GM19351 (cell line): ENCODE results near the gene SMIM44.
"Not testable (repeated sequence)": the region's sequence is repeated elsewhere in the genome, so short reads cannot be mapped to it uniquely, and the experiment has no call there.

Experiments used
- ATAC-seq: cut with Tn5 transposase; IDR thresholded peaks from one replicate; pipeline ENCODE4 v1.9.1; 2021; ENCODE audit warnings: mild to moderate bottlenecking, moderate library complexity; ENCODE audit not compliant: unreplicated experiment

SMIM44 gene

DNA sequence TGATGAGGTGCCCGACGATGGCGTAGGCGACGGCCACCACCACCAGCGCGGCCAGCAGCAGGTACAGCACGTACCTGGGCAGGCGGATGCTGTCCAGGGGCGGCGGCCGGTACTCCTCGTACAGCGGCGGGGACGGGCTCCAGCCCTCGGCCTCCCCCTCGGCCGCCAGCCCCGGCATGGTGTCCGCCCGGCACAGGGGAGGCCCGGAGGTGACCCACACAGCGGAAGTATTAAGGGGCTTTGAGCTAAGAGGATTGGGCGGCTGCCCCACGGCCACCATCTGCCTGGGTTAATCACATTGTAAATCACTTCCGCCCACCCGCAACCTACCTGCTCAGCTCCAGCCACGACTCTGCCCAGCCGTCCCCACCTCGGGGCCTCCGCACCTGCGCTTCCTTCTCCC lies at the start of gene SMIM44:
Gene SMIM44 (minus strand): TSS at position 216 of the 403 bp plus-strand sequence. CDS start 38 bp downstream, at position 178.
- no peak for ATAC-seq

DNA sequence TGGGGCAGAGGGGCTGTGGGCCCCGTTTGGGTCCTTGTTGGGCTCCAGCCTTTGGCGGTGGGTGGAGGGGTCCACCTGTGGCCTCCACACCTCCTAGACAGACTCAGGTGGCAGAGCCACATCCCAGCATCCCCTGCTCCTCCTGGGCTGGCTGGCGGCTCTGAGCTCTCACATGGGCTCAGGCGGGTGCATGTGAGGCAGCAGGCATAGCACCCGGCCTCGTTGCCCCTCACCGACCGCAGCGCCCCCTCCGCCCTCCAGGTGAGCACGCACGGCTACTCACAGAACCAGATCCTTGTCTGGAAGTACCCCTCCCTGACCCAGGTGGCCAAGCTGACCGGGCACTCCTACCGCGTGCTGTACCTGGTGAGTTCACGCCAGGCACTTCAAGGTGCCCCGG lies 49.8 kb upstream of the SMIM44 start:
- no peak for ATAC-seq

DNA sequence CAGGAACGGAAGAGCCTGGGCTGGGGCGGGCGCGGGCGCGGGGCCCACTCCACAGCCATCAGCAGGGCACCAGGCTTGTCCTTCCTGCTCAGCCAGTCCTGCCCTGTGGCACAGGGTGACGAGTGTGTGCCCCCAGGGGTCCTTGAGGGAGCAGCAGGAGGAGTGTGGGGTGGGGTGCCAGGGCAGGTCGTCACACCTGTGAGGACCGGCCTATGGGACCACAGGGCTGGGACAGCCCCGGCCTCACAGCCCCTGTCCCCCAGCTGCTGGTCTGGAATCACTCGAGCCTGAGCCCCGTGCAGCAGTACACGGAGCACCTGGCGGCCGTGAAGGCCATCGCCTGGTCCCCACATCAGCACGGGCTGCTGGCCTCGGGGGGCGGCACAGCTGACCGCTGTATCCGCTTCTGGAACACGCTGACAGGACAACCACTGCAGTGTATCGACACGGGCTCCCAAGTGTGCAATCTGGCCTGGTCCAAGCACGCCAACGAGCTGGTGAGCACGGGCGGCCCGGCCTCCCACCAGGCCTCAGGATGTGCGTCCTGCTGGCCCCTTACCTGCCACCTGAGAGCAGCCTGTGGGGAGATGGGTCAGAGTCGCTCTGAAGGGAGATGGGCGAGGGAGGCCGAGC lies 49.0 kb upstream of the SMIM44 start:
- no peak for ATAC-seq

DNA sequence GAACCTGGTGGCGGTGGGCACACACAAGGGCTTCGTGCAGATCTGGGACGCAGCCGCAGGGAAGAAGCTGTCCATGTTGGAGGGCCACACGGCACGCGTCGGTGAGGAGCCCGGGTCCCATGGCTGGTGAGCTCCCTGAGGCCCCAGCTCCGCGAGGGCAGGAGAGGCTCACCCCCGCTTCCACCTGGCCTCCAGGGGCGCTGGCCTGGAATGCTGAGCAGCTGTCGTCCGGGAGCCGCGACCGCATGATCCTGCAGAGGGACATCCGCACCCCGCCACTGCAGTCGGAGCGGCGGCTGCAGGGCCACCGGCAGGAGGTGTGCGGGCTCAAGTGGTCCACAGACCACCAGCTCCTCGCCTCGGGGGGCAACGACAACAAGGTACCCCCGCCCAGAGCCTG lies 48.5 kb upstream of the SMIM44 start:
- no peak for ATAC-seq

DNA sequence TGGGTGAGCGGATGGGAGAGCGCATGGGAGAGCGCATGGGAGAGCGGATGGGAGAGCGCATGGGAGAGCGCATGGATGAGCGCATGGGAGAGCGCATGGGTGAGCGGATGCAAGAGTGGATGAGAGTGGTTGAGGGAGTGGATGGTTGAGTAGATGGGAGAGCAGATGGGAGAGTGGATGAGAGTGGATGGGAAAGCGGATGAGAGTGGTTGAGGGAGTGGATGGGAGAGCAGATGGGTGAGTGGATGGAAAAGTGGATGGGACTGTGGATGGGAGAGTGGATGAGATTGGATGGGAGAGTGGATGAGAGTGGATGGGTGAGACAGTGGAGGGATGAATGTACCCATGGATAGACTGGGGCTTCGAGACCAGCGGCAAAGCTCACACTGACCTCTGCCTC lies 47.1 kb upstream of the SMIM44 start:
- ATAC-seq, result no peak

DNA sequence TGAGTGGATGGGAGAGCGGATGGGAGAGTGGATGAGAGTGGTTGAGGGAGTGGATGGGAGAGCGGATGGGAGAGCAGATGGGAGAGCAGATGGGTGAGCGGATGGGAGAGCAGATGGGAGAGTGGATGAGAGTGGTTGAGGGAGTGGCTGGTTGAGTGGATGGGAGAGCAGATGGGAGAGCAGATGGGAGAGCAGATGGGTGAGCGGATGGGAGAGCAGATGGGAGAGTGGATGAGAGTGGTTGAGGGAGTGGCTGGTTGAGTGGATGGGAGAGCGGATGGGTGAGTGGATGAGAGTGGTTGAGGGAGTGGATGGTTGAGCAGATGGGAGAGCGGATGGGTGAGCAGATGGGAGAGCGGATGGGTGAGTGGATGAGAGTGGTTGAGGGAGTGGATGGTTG lies 46.1 kb upstream of the SMIM44 start:
- ATAC-seq, result not testable (repeated sequence)

DNA sequence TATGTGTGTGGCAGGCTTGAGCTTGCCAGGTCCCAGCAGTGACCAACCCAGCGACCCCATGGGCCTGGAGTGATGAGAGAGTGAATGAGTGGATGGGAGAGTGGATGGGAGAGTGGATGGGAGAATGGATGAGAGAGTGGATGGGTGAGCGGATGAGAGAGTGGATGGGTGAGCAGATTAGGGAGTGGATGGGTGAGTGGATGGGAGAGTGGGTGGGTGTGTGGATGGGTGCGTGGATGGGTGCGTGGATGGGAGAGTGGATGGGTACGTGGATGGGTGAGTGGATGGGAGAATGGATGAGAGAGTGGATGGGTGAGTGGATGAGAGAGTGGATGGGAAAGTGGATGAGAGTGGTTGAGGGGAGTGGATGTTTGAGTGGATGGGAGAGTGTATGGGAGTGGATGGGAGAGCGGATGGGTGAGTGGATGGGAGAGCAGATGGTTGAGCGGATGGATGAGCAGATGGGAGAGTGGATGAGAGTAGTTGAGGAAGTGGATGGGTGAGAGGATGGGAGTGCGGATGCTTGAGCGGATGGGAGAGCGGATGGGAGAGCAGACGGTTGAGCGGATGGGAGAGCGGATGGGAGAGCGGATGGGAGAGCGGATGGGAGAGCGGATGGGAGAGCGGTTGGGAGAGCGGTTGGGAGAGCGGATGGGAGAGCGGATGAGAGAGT lies 45.4 kb upstream of the SMIM44 start:
- no peak for ATAC-seq

DNA sequence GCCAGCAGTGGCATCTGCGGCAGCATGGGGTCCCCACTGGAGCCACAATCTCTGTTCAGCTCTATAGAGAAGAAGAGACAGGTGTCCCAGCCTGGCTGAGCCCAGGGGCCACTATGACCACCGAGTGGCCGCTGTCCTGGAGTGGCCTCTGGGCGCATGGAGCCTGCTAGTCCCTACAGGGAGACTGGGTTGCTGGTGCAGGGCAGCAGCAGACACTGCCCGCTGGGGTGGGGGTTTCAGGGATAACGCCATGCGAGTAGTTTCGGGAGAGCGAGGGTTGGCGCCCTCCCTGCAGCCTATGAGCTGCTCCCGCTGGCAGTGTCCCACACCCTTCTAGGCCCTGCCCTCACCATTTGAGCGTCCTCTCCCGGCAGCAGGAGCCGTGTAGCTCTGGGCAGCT lies 44.8 kb upstream of the SMIM44 start:
- ATAC-seq, result no peak

DNA sequence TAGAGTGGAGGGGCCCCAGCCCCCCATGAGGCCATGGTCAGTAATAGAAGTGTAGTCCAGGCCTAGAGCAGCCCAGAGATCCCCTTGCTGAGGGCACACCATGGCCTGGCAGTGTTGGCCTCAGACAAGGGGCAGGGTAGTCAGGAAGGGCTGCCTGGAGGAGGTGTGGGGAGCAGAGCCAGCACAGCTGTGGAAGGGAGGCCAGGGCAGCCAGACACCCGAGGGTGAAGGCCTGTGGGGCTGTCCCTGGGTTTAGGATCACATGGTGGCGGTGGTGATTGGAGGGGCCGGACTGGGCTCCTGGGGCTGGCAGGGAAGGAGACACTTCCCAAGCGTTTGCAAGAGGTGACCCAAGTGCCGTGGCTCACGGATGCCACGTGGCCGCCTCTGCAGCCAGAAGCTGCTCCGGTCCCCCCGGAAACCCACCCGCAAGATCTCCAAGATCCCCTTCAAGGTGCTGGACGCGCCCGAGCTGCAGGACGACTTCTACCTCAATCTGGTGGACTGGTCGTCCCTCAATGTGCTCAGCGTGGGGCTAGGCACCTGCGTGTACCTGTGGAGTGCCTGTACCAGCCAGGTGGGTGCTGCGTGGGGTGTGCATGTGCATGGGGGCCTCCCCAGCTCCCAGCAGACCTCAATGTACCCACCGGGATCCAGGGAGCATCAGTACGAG lies 44.1 kb upstream of the SMIM44 start:
- no peak for ATAC-seq

DNA sequence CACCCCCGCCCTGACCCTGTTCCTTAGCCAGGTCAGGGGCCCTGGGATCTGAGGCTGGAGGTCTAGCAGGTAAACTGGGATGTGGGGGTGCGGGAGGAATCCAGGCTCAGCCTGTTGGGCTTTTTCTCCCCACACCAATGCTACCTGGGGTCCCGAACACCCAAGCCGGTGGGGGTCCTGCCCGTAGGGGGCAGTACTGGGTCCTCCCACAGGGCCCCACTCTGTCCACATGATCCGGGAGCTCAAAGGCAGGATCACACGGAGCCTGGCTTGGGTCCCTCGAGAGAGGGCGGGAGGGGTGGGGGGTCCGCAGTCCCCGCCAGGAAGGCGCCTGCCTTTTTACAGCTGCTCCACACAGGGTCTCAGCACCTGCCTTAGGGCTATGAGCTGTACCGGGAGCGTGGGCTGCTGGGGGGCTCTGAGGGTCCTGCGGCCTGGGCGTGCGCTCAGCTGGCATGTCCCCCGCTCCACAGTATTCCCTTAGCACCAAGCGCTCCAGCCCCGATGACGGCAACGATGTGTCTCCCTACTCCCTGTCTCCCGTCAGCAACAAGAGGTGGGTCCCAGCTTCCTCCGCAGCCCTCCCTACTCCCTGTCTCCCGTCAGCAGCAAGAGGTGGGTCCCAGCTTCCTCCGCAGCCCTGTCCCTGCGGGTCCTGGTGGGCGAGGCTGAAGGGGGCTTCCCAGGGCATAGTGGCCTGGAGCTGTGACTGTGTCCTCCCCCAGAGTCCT lies 43.4 kb upstream of the SMIM44 start:
- ATAC-seq, result no peak

DNA sequence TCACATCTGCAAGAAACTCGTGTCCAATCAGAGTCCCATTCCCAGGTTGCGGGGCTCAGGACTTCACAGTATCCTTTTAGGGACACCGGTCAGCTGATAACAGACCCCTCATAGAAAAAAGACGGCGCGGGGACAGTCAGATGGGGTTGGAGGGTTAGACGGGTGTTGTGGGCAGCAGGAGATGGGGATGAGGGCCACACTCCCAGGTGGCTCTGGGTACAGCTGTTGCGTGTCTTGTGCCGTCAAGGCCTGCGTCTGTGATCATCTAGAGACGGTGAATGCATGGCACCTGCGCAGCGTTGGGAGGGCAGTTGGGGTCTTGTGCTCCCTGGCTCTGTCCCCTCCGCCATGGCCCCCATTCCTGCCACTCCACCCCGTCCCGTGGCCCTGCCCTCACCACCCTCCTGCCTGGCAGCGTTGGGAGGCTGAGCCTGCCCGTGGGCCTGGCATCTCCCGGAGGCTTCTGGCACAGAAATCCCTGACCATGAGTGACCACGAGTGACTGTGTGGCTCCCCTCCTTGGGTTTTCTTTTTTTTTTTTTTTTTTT lies 41.7 kb upstream of the SMIM44 start:
- no peak for ATAC-seq

DNA sequence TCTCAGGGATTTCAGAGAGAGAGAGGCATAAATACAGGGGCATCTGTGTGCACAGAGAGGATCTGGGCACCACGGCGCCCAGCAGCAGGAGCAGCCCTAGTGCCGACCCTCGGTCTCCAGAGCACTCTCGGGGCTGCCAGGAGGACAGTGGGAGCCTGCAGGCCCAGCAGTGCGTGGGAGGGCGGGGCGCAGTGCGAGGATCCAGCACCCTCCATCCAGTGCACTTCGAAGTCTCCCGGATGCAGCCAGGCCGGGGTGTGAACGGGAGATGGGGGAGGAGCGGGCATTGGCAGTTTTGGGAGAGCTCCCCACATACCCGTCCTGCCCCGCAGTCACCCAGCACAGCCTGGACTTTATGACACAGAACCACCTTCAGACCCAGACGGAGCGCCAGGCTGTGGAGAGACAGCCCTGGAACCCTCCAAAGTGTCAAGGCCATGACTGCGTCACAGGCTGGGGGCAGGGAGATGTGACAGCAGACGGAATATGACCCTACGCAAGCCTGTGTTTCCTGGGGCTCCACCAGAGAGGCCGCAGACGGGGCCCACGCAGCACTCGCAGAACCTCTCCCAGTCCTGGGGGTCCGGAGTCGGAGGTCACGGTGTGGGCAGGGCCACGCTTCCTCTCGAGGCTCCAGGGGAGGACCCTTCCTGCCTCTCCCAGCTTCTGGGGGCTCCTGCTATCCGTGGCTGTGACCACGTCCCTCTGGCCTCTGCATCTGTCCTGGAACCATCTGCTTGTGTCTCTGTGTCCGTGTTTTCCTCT lies 41.0 kb upstream of the SMIM44 start:
- ATAC-seq, result no peak

DNA sequence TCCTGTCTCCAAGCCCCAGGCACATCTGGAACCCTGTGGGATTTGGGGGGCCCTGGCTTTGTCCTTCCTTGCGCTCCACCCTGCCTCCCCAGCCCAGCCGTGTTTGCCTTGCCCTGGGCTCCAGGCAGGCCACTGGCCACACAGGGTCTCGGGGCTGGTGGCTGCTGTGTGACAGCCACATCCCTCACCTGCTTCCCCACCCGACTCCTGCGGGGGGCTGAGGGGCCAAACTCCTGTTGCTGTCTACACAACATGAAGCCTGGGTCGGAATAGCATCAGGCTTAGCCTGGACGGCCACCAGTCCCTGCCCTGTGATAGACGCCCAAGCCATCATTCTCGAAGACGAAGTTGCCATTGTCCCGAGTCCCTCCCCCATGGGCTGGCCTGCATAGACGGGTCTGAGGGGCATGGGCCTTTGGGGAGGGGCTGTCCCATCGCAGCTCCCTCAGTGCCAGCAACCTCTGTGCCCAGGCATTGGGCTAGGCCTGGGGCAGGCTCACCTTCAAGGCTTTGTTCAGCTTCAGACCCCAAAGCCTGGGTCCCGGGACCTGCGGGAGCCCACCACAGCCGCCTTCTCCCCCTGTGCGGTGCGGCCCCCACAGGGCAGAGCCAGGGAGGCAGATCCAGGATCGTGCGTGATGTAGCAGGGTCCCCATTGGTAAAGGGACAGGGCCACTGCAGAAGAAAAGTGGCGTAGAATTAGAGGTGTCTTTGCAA lies 40.3 kb upstream of the SMIM44 start:
- ATAC-seq, result no peak

DNA sequence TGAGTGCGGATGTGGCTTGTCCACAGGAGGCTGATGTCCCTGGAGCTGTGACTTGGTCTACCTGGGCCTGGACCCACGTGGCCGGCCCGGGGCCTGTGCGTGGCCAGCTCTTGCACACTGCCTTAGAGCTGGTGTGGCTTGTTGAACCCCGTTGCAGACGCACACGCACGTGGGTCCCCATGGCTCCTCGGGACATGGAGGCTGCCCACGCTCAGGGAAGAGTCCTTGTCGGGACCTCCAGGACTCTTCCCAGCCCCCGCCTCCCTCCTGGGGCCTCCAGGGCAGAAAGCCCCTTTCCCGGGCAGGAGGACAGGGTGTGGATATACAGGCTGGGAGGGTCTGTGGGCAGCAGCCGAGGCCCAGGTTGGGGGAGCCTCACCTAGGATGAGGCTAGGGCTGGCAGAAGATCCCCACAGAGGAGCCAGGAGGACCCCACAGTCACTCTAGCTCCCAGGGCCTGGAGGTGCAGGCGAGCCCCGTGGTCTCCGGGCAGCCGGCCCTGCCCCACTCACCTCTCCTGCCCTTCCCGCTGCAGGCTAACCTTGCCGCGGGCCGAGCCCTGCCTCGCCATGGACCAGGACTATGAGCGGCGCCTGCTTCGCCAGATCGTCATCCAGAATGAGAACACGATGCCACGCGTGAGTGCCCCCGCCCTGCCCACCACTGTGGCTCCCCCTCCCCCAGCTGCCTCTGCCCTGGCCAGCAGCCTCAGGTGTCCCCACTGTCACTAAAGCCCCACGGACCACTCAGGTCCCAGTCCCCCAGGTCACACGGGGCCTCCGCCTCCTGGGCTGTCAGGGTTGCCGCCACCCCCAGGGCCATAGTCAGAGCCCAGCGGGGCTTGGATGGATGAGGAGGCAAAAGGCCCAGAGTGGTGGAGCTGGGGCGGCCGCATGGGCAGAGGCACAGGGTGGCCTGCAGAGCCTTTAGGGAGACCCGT lies 39.5 kb upstream of the SMIM44 start:
- ATAC-seq, result no peak

DNA sequence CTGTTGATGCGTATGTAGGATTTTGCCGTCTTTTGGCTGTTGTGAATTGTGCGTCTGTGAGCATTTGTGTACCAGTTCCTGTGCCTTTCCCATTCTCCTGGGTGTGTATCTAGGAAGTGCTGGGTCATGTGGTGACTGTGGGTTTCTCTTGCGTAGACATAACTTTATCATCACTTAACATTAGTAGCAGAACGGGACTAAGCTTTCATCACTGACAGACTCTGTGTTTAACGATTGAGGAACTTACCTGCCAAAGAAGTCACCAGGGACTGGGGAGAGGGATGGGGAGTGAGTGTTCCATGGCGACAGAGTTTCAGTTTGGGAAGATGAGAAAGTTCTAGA lies 37.8 kb upstream of the SMIM44 start:
- no peak for ATAC-seq

DNA sequence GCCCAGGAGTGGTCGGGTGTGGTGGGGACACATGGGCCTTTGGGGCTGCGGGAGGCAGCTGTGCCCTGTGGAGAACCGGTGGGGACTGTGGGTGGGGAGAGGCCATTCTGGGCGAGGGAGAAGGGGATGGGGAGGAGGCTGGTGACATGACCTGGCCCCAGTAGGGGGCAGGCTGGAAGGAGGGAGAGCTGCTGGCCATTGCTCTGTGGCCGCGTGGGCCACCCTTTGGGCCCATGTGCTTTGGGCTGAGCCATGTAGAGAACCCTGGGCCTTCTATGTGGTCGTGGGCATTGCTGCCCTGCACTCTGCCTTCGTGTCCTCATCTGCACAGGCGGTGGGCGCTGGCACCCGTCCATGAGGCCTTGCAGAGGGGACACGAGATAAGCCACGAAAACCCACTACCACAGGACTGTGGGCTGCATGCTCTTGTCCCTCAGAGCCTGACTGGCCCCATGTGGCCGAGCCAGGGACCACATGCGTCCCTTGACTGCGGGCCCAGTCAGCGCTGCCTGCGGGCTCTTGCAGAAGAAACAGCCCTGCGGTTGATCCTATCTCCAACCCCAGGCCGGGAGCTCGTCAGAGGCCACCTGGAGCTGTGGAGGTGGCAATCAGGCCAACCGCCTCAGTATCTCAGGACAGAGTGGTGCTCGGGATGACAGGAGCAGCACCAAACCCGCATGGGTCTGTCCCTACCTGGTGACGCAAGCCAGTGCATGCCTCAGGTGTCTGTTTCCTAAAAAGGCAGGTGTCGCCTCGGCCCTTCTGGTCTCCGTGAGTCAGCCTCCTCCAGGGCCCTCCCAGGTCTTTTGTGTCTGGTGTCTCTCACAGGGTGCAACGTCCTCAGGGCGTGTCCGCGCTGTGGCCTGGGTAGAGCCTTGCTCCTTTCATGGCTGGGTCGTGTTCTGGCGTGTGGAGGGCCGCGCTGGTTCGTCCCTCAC lies 37.2 kb upstream of the SMIM44 start:
- ATAC-seq, result no peak

DNA sequence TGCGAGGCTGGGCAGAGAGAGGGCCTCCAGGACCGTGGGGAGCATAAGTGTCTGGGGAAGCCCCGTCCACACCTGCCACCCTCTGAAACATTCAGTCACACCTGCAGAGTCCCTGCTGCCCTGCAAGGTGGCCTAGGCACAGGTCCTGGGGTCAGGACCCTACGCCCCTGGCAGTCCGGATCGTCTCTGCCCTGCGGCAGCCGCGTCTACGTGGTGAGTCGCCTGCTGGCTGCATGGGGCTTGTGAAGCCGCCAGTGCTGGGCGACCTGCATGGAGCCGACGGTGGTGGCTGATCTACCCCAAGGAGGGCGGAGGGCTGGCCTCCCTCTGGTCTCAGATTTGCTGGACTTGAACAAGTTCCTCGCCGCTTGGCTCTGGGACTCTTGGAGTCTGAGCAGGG lies 35.9 kb upstream of the SMIM44 start:
- ATAC-seq, result no peak

DNA sequence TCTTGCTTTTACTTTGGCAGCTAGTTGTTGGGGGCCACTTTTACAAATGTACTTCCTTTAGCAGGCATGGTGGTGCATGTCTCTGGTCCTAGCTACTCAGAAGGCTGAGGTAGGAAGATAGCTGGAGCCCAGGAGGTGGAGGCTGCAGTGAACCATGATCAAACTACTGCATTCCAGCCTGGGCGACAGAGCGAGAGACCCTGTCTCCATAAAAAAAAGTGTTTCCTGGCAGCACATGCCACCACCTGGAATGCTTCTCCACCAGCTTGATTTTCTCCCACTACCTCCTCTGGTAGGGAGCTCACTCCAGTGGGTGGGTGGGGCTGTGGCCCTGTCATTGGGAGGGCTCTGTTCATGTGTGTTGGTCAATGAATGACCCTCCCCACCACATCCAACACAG lies 35.4 kb upstream of the SMIM44 start:
- ATAC-seq, result no peak
